ENCODE results near the gene MED12. TPM values are rescaled to one million over a fixed set of nuclear protein-coding genes. Genes with fewer than 3 reads are reported as not detected.

The MED12 gene
- total RNA-seq, 1 donor from 2014 or later: 76.3 TPM

DNA sequence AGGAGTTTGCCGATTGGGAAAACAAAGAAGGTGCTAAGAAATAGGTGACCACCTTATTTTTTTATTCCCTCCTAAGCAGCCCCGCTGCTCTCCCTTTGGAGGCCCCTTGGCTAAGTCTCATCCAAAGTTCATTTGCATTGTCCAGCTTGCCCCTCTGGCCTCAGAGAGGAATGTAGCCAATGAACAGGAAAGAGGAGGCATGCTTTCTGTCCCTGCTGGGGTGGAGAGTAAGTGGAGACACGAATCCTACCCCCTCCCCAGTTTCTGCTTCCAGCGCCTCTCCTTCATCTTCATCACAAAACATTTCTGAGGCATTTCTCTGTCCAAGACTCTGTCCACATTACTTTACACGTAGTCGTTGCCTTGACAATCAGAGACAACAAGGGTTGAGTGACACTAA lies 64.9 kb downstream of the MED12 start:
- H3K27me3 Mint-ChIP-seq (ENCODE audit: low read depth): no peaks in the 10 kb centered on the region
- no peak for DNase-seq (ENCODE audit: low read depth, low spot score)
- peaks cover 38% of the 10 kb centered on the region for H3K4me1 Mint-ChIP-seq
- peaks cover 3% of the 10 kb centered on the region for H3K9me3 Mint-ChIP-seq
- TF ChIP-seq, protein P1, sequence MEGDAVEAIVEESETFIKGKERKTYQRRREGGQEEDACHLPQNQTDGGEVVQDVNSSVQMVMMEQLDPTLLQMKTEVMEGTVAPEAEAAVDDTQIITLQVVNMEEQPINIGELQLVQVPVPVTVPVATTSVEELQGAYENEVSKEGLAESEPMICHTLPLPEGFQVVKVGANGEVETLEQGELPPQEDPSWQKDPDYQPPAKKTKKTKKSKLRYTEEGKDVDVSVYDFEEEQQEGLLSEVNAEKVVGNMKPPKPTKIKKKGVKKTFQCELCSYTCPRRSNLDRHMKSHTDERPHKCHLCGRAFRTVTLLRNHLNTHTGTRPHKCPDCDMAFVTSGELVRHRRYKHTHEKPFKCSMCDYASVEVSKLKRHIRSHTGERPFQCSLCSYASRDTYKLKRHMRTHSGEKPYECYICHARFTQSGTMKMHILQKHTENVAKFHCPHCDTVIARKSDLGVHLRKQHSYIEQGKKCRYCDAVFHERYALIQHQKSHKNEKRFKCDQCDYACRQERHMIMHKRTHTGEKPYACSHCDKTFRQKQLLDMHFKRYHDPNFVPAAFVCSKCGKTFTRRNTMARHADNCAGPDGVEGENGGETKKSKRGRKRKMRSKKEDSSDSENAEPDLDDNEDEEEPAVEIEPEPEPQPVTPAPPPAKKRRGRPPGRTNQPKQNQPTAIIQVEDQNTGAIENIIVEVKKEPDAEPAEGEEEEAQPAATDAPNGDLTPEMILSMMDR (conservative IDR thresholded peaks at IDR 0.05): no peak
- H3K4me3 Mint-ChIP-seq: peak overlapping the region; percentile 64
- peak overlapping the region; percentile 98 for H3K27ac Mint-ChIP-seq (ENCODE audit: unreplicated experiment)
- H3K36me3 Mint-ChIP-seq (ENCODE audit: low read depth): no peaks in the 10 kb centered on the region

DNA sequence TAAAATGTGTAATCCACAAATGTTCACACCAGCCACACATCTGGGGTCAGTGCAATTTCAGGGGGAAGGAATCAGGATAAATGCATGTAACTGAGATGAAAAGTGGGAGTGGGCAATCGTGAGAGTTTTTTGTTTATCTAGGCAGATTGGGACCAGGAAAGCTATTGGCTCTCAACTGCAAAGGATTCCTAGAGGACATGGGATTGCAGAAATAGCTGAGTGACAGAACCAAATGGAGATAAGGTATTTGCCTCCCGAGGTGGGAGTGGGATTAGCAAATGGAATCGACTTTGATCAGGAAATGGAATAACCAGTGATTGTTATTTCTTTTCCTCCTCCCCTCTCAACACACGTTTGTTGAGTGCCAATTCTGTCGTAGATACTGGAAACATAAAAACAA lies 65.7 kb downstream of the MED12 start:
- TF ChIP-seq, protein P1 (conservative IDR thresholded peaks at IDR 0.05): no peak
- peaks cover 33% of the 10 kb centered on the region for H3K4me1 Mint-ChIP-seq

DNA sequence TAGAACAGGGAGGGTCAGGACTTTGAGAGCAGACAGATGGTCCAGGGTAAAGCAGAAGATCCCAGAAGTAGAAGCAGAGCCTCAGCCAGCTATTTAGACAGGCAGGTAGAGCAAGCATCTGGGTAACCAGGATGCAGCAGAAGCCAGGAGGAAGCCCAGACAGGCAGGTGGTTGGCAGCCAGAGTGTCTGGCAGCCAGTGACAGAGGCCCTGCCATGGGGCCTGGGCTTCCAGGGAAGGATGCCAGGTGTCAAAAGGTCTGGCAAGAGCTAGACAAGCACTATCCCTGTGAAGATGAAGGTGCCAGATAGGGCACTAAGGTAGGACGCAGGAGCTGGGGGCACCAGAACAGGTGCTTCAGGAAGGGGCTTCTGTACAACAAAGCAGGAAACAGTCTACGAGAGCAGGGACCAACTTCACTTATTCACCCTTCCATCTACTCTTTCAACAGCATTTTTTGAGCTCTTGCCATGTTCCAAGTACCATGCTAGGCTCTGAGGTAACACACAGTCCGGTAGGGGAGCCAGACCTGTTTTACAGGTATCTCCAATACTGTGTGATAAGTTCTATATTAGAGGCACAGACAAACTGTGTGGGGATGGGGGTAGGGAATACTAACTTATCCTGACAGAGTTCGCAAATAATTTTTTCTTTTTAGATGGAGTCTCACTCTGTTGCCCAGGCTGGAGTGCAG lies 66.6 kb downstream of the MED12 start:
- Mint-ChIP-seq H3K27ac (ENCODE audit: unreplicated experiment) (no peak overlapping the region), H3K9me3 (no peaks in the 10 kb centered on the region)
- no peak for DNase-seq (ENCODE audit: low read depth, low spot score)

More for the DNA sequence above, 65.7 kb downstream of the MED12 start:
- DNase-seq (ENCODE audit: low read depth, low spot score): no peak
- no peak overlapping the region for H3K27ac Mint-ChIP-seq (ENCODE audit: unreplicated experiment)
- H3K36me3 Mint-ChIP-seq (ENCODE audit: low read depth): no peaks in the 10 kb centered on the region
- no peaks in the 10 kb centered on the region for H3K27me3 Mint-ChIP-seq (ENCODE audit: low read depth)
- H3K4me3 Mint-ChIP-seq: no peak overlapping the region
- H3K9me3 Mint-ChIP-seq: peaks cover under 1% of the 10 kb centered on the region

DNA sequence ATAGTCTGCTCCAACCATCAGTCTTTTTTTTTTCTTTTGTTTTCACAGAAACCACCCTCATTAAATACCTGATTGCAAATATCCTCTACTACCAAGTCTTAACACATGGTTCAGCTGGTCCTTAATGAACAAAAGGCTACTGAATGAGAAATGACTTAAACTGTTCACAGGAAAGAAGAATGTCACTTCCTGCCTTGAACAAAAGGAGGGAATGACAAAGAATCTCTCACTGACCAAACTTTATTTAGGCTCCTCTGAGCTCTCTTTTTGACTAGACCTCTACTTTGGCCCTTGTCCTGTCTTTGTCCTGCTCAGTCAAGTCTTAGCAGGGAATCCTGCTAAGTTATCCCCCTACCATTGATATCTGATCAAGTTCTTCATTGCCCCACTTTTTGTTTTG lies 72.9 kb downstream of the MED12 start:
- no peak overlapping the region for H3K4me3 Mint-ChIP-seq
- H3K27ac Mint-ChIP-seq (ENCODE audit: unreplicated experiment): peak overlapping the region; percentile 58
- peaks cover 19% of the 10 kb centered on the region for H3K4me1 Mint-ChIP-seq
- H3K9me3 Mint-ChIP-seq: peaks cover 8% of the 10 kb centered on the region
- no peaks in the 10 kb centered on the region for H3K36me3 Mint-ChIP-seq (ENCODE audit: low read depth)
- DNase-seq (ENCODE audit: low read depth, low spot score): no peak
- TF ChIP-seq, protein P1 (conservative IDR thresholded peaks at IDR 0.05): no peak
- H3K27me3 Mint-ChIP-seq (ENCODE audit: low read depth): no peaks in the 10 kb centered on the region

More for the DNA sequence above, 66.6 kb downstream of the MED12 start:
- TF ChIP-seq, protein P1 (conservative IDR thresholded peaks at IDR 0.05): no peak
- Mint-ChIP-seq H3K4me3 (no peak overlapping the region), H3K4me1 (peaks cover 32% of the 10 kb centered on the region), H3K36me3 (ENCODE audit: low read depth) (no peaks in the 10 kb centered on the region), H3K27me3 (ENCODE audit: low read depth) (no peaks in the 10 kb centered on the region)

Other genes starting within 250 kb of the MED12 start
- not detected in 2 replicates for gene TEX11, start 209.9 kb upstream of the MED12 start, total RNA-seq
- gene SLC7A3, start 187.5 kb upstream of the MED12 start, total RNA-seq: 14.0 and 14.8 TPM in 2 replicates
- 77.5 and 78.3 TPM in 2 replicates for gene SNX12, start 50.3 kb upstream of the MED12 start, total RNA-seq
- 10.1 and 12.0 TPM in 2 replicates for gene FOXO4, start 22.7 kb upstream of the MED12 start, total RNA-seq
- gene CXorf65, start 11.9 kb upstream of the MED12 start, total RNA-seq: not detected in 2 replicates
- gene IL2RG, start 7.0 kb upstream of the MED12 start, total RNA-seq: not detected in 2 replicates
- 29.5 and 31.5 TPM in 2 replicates for gene NLGN3, start 26.2 kb downstream of the MED12 start, total RNA-seq
- gene GJB1, start 104.6 kb downstream of the MED12 start, total RNA-seq: 12.3 and 12.4 TPM in 2 replicates
- gene ZMYM3, start 135.5 kb downstream of the MED12 start, total RNA-seq: 85.2 and 87.1 TPM in 2 replicates
- 990 and 1,032 TPM in 2 replicates for gene NONO, start 165.0 kb downstream of the MED12 start, total RNA-seq
- gene ITGB1BP2, start 183.2 kb downstream of the MED12 start, total RNA-seq: 7.1 and 10.2 TPM in 2 replicates
- 31.9 and 37.1 TPM in 2 replicates for gene TAF1, start 247.8 kb downstream of the MED12 start, total RNA-seq